ENCODE results near the gene TLK2.
"Not testable (repeated sequence)": the region's sequence is repeated elsewhere in the genome, so short reads cannot be mapped to it uniquely, and the experiment has no call there.

Gene TLK2

GRCh38 chr17:62478424-62478879, at the start of gene TLK2:
TLK2 (plus strand) TSS chr17:62478825; CDS start chr17:62481126, 2,301 bp downstream.
- DNase-seq (ENCODE audit: low spot score), result peak; percentile 73

GRCh38 chr17:62435251-62435650, 43.4 kb upstream of the TLK2 start:
- DNase-seq (ENCODE audit: low spot score), result not testable (repeated sequence)

GRCh38 chr17:62441181-62441580, 37.4 kb upstream of the TLK2 start:
- not testable (repeated sequence) for DNase-seq (ENCODE audit: low spot score)

- DNase-seq (ENCODE audit: low spot score), result no peak
Measured at GRCh38 chr17:62444063-62444462, 34.6 kb upstream of the TLK2 start.

GRCh38 chr17:62445791-62446190, 32.8 kb upstream of the TLK2 start:
- not testable (repeated sequence) for DNase-seq (ENCODE audit: low spot score)

GRCh38 chr17:62452195-62452594, 26.4 kb upstream of the TLK2 start:
- DNase-seq (ENCODE audit: low spot score), result not testable (repeated sequence)

GRCh38 chr17:62453041-62453440, 25.6 kb upstream of the TLK2 start:
- DNase-seq (ENCODE audit: low spot score), result not testable (repeated sequence)

- not testable (repeated sequence) for DNase-seq (ENCODE audit: low spot score)
Measured at GRCh38 chr17:62453656-62454055, 25.0 kb upstream of the TLK2 start.

GRCh38 chr17:62454111-62454510, 24.5 kb upstream of the TLK2 start:
- DNase-seq (ENCODE audit: low spot score), result not testable (repeated sequence)

- DNase-seq (ENCODE audit: low spot score), result no peak
Measured at GRCh38 chr17:62456016-62456415, 22.6 kb upstream of the TLK2 start.

GRCh38 chr17:62458483-62458882, 20.1 kb upstream of the TLK2 start:
- DNase-seq (ENCODE audit: low spot score), result not testable (repeated sequence)

GRCh38 chr17:62464422-62464821, 14.2 kb upstream of the TLK2 start:
- DNase-seq (ENCODE audit: low spot score), result not testable (repeated sequence)

- not testable (repeated sequence) for DNase-seq (ENCODE audit: low spot score)
Measured at GRCh38 chr17:62465271-62465670, 13.4 kb upstream of the TLK2 start.

GRCh38 chr17:62470666-62471379, 7.8 kb upstream of the TLK2 start:
- DNase-seq (ENCODE audit: low spot score), result peak; percentile 27

GRCh38 chr17:62471380-62471880, 7.2 kb upstream of the TLK2 start:
- DNase-seq (ENCODE audit: low spot score), result not testable (repeated sequence)

GRCh38 chr17:62473030-62473982, 5.3 kb upstream of the TLK2 start:
- DNase-seq (ENCODE audit: low spot score), result not testable (repeated sequence)

GRCh38 chr17:62477111-62477510, 1.5 kb upstream of the TLK2 start:
- DNase-seq (ENCODE audit: low spot score), result not testable (repeated sequence)

GRCh38 chr17:62477718-62478408, 762 bp upstream of the TLK2 start:
- peak; percentile 16 for DNase-seq (ENCODE audit: low spot score)

- peak; percentile 31 for DNase-seq (ENCODE audit: low spot score)
Measured at GRCh38 chr17:62478880-62479638, 434 bp downstream of the TLK2 start.

- peak; percentile 6 for DNase-seq (ENCODE audit: low spot score)
Measured at GRCh38 chr17:62479639-62480258, 1.1 kb downstream of the TLK2 start.

GRCh38 chr17:62482553-62482952, 3.9 kb downstream of the TLK2 start:
- not testable (repeated sequence) for DNase-seq (ENCODE audit: low spot score)
